Measurements from ENCODE around the gene IRX2.

IRX2 gene

DNA sequence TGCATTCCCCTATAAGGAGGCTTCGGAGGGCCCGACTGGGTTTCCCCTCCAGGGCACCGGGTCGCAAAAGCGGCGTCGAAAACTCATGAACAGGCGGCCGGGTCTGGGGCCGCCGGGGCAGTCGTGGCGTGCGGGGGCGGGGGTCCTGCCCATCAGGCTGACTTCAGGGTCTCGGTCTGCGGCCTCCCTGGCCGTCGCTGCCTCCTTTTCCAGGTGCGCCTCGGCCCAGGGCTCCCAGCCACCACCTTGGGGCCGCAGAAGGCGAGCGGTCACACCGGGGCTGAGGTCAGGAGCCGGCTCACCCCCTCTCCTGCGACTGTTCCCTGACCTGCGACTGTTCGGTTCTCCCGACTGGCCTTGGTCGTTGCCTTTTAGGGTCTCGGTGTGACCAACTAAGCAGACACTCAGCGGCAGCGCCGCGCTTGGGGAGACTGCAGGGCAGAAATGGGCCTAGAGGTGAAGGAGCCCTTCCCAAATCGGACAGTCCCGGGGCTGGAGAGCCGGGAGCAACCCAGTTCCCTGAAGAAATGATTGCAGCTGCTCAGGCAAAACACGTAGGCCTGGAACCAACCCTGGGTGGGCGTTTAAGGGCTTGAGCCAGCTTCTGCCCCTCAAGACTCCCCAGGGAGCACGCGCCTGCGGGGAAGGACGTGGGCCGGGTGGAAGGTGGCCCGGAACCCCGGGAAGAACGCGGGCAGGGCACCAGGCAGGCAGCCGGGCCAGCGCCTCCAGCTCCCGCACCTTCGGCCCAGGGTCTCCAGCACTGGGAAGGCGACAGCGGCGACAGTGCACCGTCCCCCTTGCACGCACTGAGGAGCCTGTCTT, 11.2 kb downstream of the IRX2 start:
- DNase-seq, result no peak

DNA sequence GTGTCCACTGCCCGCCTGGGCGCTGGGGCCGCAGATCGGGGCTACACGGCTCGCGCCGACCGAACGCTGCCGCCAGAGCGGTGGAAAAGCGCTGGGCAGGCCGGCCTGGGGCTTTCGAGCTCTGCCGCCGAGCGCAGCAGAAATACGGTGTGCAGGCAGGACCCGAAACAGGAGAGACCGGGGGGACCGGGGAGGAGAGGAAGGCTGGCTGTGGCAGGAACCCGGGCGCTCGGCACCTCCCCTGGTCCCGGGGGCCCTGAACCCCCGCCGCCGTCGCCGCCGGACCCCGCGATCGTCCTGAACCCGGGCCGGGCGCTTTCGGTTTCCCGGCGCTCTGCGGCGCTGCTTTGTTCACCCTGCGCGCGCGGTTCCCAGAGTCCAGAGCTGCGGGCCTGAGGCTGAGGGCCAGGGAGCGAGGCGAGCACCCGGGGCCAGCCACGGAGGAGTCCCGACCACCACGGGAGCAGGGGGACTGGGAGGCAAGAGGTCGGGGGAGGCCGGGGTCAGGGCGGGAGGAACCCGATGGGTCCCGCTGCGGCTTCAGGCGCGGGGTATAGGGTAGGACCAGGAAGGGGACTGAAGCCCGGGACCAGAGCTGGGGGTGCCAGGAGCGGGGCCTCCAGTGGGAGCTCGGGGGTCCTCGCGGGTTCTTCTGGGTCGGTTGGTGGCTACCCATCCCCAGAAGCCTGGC, 12.0 kb downstream of the IRX2 start:
- DNase-seq, result no peak

DNA sequence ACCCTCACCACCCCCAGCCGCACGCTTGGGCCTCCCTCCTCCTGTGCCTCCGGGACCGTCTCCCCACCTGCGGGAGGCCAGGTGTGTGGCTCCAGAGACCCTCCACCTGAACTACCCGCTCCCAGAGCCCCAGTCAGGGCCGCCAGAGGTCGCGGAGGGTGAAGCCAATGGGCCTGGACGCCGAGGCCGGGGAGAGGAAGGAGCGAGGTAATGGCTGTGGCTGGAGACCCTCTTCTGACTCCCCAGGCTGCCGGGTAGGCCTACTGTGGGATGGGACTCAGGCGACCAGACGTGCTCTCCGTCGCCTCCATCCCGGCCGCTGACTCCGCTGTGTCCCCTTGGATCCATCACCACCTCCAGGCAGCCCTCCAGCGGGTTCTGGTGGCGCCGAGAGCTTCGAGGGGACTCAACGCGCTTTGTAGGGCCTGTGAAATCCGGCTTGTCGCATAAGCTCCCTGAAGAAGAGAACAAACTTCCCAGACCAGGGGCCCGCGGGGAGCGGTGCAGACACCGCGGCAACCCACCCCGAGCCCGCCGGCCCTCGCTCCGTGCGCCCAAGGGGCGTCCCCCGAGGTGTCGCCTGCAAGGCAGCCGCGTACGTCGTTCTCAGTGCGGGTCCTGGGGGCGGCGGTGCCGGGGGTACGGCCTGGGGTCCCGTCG, 12.6 kb downstream of the IRX2 start:
- DNase-seq, result no peak

DNA sequence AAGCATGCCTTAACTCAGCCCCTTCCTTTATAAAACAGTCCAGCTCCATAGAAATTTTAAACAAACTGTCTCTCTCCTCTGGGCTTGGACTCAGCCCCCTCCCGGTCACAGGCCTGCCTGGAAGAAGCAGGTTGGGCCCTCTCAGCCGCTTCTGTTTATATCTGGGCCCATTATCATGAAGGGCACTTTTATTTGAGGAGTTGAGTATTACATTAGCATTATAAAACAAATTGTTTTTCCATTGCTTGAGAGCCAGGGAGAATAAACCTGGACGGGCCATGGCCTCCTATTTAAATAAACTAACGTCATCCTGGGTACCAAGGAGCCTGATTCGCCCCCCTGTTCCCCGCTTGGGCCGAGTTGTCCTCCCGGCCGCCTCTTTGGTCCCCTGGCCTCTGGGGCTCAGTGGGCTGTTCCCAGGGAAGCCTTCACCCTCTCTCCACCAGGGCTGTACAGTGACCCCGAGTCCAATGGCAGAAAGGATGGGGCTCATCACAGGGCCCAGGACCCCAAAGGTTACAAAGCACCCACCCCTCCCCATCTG, 13.2 kb downstream of the IRX2 start:
- no peak for DNase-seq

DNA sequence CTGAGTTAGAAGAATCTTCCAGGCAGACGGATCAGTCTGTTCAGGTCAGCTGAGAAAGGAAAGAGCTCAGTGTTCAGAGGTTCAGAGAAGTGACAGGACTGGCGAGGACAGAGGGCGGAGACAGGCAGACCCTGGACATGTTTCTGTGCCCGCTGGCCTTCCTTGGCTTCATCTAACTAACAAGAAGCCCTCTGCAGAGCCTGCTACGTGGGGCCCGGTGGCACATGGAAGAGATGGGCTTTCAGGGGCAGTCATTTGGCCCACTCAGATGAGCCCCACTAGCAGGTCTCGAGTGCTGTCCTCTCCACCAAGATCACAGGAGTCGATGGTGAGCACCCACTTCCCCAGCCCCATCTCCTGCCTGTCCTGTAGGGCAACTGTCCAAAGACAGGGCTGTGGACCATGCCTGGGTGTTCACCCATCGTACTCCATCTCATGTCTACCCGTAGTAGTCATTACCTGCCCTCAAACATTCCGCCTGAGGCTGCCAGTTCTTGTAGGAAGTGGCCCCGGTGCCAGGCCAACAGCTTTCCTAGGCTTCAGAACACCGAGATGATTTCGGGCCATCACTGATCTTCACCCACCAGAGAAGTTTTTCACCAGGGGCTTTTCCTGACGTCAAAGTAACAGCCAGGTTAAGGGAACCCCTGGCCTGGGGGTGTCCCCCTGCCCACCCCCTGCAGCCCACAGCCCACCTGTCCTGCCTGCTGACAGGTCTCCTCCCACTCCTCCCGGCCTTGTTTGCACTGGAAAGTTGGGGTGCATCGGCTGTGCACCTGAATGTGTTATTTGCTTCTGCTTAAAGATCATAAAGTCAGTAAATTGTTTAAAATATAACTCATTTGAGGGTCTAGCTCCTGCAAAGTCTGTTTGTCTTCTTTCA, 14.0 kb downstream of the IRX2 start:
- DNase-seq, result no peak

DNA sequence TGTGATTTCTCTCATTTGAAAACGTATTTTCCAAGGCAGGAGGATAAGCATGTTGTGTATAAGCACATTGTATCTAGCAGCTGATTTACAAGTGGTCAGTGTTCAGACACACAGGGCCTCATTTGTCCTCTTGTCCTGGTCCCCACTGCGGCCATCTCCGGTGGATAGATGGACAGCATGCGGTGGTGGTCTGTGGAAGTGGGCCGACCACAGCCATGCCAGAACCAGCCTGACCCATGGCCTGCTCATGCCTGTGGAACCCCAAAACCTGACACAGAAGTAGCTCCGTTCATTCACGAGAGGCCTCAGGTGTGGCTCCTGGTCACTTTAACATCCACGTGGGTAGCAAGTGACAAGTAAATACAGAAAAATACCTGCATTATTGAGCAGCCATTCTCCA, 14.6 kb downstream of the IRX2 start:
- no peak for DNase-seq

DNA sequence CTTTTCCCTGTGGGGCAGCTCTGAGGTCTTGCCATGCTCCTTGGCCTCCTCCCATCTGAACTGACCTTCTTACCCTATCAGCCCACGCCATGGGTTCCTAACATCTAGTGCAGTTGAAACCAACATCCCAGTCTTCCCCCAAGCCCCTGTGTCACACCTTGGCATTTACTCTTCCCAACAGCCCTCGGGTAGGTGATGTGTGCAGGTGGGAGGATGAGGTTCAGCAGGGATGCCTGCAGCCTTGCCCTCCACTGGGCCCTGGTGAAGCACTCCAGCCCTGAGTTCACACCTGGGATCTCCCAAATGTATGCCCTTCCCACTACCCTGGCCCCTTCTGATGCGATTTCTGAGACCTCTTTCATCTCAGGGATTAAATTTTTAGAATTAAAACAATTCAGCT, 15.5 kb downstream of the IRX2 start:
- no peak for DNase-seq

DNA sequence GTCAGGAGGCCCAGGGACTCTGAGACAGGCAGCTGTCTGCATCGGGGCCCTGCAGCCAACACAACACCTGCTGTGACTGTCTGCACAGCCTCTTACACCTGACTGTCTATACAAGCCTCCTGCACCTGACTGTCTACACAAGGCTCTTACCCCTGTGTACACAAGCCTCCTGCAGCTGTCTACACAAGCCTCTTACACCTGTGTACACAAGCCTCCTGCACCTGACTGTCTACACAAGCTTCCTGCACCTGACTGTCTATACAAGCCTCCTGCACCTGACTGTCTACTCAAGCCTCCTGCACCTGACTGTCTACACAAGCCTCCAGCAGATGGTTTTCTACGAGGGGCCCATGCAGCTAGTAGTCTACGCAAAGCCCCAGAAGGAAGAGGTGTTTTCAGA, 18.6 kb downstream of the IRX2 start:
- no peak for DNase-seq

DNA sequence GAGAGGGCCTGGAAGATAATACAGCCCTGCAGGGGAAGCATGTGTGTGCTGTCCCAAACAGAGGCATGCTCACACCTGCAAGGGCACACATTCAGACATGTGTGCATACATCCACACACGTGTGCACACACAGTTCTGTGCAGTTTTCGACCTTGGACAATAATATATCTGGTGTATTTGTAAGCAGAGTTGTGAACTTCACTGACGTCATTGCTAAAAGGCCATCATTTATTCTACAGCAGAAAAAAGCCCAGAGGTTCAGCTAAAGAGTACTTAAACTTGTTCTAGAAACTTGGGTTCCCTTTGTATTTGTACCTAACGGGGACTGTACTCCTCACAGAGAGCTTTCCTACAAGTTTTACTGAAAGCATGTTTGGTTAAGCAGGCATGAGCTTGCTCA, 19.5 kb downstream of the IRX2 start:
- no peak for DNase-seq

DNA sequence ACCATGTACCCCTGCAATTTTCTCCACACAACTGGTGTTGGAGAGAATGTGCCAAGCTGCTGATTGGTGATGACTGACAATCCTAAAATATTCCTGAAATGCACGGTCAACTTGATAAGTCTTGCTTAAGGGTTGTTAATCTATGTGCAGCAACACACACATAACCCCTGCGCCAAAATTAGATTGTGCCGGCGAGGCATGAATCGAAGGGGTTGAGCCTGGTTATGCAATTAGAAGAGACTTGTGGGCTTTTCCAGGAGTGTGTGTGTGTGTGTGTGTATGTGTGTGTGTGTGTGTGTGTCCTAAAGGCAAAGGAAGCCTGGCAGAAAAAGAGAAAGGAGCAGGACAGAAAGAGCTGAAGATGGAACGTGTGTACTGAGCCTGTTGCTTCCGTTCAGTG, 22.3 kb downstream of the IRX2 start:
- DNase-seq, result no peak

DNA sequence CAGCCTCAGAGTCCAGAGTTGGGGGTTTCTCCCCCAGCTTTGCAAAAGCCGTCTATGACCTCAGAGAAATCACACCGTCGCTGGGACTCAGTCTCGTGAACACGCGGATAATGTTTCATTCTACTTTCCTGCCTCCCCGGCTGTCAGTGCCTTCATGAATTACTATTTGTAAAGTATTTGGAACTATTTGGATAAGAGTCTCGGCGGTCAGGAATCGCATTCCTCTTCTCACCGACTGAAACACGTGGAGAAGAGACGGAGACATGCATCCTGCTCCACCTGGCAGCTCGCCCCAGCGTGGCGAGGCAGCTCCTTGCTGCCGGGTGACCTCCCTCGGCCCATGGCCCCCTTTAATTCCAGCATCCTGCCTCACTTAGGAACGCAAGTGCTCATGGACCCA, 23.9 kb downstream of the IRX2 start:
- no peak for DNase-seq

DNA sequence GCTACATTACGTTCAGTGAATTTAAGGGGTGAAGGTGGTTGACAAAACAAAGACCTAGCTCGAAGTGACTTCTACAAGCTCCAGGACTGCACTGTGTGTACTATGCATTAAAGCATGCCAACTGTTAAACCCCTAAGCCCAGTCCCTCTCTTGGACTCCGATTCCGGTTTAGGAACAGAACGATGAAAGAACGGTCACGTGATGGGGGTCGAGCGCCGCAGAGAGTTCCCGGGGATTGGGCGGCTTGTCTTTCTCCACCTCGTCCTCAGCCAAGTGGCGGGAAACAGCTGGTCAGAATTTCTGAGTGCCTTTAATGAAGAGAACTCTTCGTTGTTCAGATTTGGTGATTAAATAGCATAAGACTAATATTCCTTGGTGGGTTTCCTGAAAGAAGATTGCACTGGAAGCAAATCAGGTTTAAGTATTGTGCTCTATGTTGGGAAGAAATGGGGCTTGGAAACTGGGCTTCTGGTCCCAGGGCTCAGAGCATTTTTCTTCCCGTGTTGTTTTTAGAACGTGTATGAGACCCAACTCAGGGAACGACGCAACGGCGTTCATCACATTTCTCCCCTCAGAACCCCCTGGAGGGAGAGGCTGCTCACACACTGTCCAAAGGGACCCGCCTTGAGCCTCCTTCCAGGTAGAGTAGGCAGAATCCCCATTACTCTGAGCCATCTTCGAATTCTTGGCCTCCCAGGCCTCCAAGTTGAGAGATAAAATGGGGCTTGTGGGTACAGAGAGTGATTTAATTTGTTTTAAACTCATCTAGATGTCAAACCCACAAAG, 25.3 kb downstream of the IRX2 start:
- no peak for DNase-seq

DNA sequence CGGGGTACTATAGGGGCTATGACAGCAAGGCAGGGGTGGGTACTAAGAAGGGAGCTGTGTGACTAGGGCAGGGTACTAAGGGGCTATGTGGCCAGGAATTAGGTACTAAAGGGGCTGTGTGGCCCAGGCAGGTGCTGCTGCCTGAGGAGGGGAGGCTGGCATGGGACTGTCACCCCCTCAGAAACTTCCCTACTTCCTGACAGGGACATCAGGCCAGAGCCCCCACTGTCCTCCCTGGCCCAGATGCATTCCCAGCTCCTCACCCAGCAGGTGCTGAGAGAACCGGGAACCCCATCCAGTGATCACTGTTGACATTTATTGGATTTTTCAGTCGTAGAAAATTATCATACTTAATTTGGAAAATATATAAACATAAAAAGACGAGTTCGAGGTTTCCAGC, 26.6 kb downstream of the IRX2 start:
- no peak for DNase-seq

DNA sequence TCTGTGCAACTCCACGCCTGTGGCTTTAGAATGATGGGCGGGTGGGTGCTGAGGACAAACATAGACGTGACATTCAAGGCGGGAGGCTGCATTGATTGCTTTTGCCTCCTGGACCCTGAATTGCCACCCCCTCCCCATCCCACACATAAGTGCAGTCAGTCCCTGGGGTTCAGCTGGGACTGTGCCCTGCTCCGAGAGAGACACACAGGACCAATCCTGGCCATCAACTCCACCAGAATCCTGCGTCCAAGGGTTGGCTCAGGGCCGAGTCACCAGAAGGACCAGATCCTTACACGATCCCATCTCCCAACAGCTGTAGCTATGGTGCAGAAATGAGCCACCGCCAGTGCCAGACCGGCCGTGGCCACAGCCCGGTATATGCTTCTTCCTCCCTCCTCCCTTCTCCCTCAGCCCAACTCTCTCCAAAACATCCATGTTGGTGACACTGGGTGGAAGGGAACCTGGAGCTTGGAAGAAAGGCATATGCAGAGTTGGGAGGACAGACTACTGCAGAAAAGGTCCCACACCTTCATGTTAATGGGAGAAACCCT, 27.4 kb downstream of the IRX2 start:
- no peak for DNase-seq

DNA sequence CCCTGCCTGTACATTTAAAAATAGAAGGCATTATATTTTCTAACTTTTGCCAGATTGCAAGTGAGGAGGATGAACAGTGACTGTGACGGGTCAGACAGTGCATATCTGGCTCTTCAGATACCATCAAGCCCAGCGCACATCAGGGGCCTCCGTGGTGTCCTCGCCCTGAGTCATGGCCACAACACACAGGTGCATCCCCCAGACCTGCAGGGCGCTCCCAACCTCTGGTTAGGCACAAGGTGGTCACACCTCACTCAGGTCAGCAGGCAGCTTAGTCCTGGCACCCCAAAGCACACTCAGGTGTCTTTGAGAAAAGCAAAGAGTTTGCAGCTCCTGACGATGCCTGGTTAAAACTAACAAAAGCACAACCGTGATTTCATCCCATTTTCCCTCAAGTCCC, 28.6 kb downstream of the IRX2 start:
- DNase-seq, result no peak

DNA sequence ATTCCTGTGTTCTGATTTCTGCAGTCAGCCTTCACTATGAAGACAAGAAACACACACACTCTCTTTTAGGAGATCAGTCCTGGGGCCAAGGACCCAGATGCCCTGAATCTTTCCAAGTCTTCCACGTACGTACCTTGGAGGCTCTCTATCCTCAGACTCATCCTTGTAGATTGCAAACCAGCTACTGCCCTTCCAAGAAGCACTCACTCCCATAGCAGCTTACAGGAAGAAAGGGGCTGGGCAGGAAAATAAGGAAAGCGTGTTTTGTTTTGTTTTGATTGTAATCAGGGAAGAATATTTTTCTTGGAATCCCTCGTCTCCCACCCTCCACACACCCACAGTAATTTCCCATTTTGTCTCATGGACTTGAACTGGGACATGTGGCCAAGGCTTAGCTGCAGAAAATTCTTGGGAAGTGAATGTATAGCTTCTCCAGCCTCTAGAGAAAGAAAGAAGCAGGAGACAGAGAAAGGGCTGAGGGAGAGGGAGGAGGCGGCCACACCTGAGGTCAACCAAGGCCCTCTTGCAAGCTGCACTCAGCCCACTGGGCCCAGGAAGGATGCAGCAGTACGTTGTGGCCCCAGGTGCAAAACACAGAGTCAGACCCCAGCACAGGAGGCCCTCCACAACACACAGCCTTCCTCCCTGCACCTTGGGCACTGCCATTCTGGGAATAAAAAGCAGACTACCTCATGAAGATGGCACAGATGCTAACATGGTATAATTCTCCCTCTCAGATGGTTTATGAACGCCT, 29.9 kb downstream of the IRX2 start:
- no peak for DNase-seq

DNA sequence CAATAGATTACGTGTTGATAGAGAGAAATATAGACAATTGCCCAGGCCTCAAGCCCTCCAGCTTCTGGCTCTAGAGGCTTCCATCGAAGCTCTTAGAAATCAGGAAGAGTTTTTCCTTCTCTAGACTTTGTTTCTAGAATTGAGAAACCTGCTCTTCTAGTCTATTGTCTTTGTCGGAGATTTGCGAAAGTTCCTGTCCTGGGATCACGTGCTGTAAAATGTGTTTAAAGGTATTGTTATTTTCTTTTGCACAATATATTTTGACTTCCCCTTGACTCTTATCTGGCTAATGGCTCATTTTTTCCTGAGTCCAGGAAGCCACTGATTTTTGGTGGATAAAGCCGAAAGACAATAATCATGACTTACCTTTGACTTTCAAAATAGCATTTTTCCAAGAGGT, 32.1 kb downstream of the IRX2 start:
- DNase-seq, result no peak

DNA sequence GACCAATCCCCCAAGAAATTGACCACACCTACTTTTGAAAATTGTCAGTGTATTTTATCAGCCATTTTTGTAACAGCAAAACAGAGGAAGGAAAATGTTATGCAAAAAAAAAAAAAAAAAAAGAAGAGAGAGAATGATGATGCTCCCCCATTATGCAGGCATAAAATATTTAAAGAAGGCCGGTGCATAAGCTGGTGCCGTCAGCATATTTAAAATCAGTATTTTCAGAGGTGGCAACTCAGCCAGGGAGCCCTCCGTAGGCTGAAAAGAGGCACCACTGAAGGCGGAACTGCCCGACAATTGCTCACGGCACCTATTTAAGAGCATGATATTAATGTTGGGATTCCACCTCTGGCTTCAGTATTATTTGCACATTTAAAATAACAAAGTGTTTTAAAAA, 33.4 kb downstream of the IRX2 start:
- DNase-seq, result no peak

DNA sequence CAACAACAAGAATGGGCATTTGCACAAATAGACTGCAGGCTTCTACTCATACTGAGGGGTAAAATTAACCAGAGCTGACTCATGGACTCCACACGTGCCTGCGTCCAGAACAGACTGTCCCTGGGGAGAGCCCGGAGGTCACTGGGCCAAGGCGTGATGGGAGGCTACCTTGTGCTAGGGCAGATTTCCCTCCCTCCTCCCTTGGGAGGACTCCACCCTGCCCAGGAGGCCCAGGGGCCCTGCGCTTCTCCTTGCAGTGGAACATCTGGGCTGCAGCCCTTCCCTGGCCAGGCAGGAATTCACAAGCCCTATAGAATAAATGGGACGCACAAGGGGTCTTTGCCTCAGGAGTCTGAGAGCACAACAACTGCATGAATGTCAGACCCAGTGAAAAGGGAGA, 35.6 kb downstream of the IRX2 start:
- DNase-seq, result no peak

DNA sequence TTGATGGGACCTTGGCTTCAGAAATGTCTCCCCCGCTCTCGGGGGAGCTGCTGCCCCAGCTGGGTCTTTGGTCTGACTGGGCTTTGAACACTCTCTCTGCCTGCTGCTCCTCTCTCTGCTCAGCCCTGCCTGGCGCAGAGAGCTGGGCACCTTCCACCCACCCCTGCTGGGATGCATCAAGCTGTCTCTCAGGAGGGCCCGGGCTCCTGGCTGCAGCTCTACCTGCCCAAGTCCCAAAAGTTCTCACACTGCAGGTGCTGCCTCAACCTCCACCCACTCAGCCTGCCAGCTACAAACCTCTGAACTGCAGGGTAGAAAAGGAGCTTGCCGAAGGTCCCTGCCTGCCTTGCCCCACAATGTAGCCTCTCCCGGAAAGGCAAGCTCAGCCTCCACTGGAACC, 36.7 kb downstream of the IRX2 start:
- DNase-seq, result no peak

DNA sequence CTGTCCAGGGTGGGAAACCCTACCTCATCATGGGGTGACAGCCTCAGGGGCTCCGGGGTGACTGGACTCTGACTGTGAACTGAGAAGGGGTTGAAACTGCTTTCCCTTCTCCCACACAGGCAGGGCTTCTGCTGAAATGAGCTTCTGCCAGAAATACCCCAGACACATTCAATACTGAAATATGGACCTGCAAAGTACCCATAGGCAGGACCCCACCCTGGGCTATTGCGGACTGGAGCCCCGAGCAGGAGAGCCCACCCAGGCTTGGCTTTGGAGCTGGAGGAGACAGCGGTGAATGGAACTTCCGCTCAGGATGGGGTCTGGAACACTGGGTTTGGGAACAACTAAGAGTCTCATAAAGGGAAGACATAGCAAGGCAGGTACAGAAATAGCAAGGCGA, 37.5 kb downstream of the IRX2 start:
- DNase-seq, result no peak

All from Kasumi-1 (cell line).